ENCODE results near the gene HK2.

The HK2 gene

GRCh38 chr2:74872389-74872836, 38.5 kb downstream of the HK2 start:
- no peaks in the 10 kb centered on the region for H3K9me3 ChIP-seq (ENCODE audit: control insufficient read depth, insufficient read depth, low read length)
- H3K9ac ChIP-seq (ENCODE audit: low read depth, low read length): no peak overlapping the region
- peaks cover 11% of the 10 kb centered on the region for H3K36me3 ChIP-seq (ENCODE audit: insufficient read depth, low read length)
- peaks cover 12% of the 10 kb centered on the region; the same call in 1 of the 2 replicates for H3K4me1 ChIP-seq (ENCODE audit: insufficient read depth, low read length)

DNA sequence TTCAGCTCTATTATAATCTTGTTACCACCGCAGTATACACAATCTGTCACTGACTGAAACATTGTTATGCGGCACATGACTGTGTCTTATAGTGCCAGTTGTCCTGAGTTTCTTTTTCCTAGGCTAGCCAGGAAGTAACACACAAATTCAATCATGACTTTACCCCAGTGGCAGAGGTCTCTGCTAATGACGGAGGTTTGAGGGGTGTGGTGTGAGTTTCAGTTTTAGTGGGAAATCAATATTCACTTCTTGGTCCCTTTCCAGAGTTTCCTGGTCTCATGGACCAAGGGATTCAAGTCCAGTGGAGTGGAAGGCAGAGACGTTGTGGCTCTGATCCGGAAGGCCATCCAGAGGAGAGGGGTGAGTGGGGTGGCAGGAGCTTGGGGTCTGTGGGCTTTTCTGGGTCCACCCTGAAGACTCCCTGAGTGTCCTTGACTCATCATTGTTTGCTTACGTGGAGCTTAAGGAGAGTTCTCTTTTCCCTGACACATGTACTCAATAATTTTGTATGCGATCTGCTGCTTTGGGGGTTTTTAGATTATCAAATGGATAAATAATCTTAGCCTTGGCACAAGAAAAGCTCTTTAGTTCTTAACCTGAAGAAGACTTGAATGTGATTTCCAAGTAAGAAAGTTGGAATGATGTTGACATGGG, 39.2 kb downstream of the HK2 start:
- peaks cover 12% of the 10 kb centered on the region for H3K36me3 ChIP-seq (ENCODE audit: insufficient read depth, low read length)
- no peaks in the 10 kb centered on the region for H3K9me3 ChIP-seq (ENCODE audit: control insufficient read depth, insufficient read depth, low read length)
- H3K9ac ChIP-seq (ENCODE audit: low read depth, low read length): no peak overlapping the region
- peaks cover 5% of the 10 kb centered on the region; the same call in 1 of the 2 replicates for H3K4me1 ChIP-seq (ENCODE audit: insufficient read depth, low read length)

DNA sequence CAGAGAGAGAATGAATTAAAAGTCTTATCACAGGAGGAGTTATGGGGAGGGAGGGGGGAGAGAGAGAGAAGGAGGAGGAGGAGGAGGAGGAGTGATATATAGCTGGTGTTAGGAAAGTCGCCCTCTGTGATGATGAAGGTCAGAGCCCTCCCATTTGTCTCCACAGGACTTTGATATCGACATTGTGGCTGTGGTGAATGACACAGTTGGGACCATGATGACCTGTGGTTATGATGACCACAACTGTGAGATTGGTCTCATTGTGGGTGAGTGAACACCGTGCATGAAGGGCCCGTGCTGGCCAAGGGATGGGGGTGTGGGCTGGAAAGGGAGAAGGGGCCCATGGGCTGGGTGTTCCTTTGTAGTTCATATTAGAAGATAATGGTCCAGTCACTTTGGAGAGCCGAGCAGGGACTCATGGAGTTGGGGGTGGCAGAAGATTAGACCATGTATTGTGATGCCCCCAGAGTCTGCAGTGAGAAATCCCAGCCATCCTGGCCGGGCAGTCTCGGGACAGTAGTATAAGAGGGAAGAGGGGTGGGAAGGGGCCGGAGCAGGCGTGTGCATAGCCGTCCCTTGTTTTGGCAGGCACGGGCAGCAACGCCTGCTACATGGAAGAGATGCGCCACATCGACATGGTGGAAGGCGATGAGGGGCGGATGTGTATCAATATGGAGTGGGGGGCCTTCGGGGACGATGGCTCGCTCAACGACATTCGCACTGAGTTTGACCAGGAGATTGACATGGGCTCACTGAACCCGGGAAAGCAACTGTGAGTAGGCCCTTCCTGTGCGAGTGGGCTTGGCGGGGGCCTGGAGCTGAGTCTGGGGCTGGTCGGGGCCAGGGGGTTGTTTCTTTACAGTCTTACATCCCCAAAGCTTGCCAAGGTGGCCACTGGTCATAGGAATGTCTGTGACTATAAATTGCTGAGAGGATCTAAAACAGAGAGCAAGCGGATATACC, 40.0 kb downstream of the HK2 start:
- no peaks in the 10 kb centered on the region for H3K9me3 ChIP-seq (ENCODE audit: control insufficient read depth, insufficient read depth, low read length)
- 0 out of 2 replicates have a peak, but pooled peaks cover 5% of the 10 kb centered on the region for H3K4me1 ChIP-seq (ENCODE audit: insufficient read depth, low read length)
- peaks cover 17% of the 10 kb centered on the region for H3K36me3 ChIP-seq (ENCODE audit: insufficient read depth, low read length)
- no peak overlapping the region for H3K9ac ChIP-seq (ENCODE audit: low read depth, low read length)

GRCh38 chr2:74876081-74876886, 42.4 kb downstream of the HK2 start:
- Histone ChIP-seq H3K9ac (ENCODE audit: low read depth, low read length) (no peak overlapping the region), H3K4me1 (ENCODE audit: insufficient read depth, low read length) (0 out of 2 replicates have a peak, but pooled peaks cover 5% of the 10 kb centered on the region), H3K9me3 (ENCODE audit: control insufficient read depth, insufficient read depth, low read length) (no peaks in the 10 kb centered on the region), H3K36me3 (ENCODE audit: insufficient read depth, low read length) (peaks cover 32% of the 10 kb centered on the region)

DNA sequence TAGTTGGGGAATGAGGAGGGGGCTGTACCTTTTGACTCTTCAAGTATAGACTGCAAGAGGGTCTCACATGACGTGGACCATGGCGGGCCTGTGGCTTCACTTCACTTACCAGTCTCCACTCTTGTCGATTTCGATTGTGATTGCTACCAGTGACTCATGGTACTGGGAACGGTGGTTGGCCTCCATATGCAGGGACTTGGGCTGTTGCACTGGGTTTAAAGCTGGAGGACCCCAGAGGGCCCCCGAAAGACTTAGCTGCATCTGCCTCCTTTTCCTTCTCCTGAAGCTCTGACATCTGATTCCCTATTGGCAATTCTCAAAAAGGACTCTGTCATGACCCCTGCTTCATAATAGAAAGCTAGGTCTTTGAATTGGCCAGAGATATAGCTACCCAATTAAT, 43.4 kb downstream of the HK2 start:
- Histone ChIP-seq H3K36me3 (ENCODE audit: insufficient read depth, low read length) (peaks cover 32% of the 10 kb centered on the region), H3K9ac (ENCODE audit: low read depth, low read length) (no peak overlapping the region), H3K4me1 (ENCODE audit: insufficient read depth, low read length) (0 out of 2 replicates have a peak, but pooled peaks cover 5% of the 10 kb centered on the region), H3K9me3 (ENCODE audit: control insufficient read depth, insufficient read depth, low read length) (no peaks in the 10 kb centered on the region)

- no peaks in the 10 kb centered on the region for H3K9me3 ChIP-seq (ENCODE audit: control insufficient read depth, insufficient read depth, low read length)
- H3K4me1 ChIP-seq (ENCODE audit: insufficient read depth, low read length): 0 out of 2 replicates have a peak, but pooled peaks cover 5% of the 10 kb centered on the region
- peaks cover 30% of the 10 kb centered on the region for H3K36me3 ChIP-seq (ENCODE audit: insufficient read depth, low read length)
- H3K9ac ChIP-seq (ENCODE audit: low read depth, low read length): no peak overlapping the region
These were observed 44.0 kb downstream of the HK2 start for GRCh38 chr2:74877781-74878433.

DNA sequence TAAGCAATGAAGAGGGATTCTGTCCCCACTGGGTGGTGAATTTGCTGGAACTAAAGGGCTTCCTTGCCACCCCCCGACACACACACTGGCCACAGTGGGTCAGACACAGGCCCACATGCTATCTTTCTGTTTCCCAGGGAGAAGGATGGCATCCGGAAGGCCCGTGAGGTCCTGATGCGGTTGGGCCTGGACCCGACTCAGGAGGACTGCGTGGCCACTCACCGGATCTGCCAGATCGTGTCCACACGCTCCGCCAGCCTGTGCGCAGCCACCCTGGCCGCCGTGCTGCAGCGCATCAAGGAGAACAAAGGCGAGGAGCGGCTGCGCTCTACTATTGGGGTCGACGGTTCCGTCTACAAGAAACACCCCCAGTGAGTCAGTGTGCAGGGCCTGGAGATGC, 44.6 kb downstream of the HK2 start:
- H3K9me3 ChIP-seq (ENCODE audit: control insufficient read depth, insufficient read depth, low read length): no peaks in the 10 kb centered on the region
- no peak overlapping the region for H3K9ac ChIP-seq (ENCODE audit: low read depth, low read length)
- 0 out of 2 replicates have a peak, but pooled peaks cover 5% of the 10 kb centered on the region for H3K4me1 ChIP-seq (ENCODE audit: insufficient read depth, low read length)
- H3K36me3 ChIP-seq (ENCODE audit: insufficient read depth, low read length): peaks cover 31% of the 10 kb centered on the region

DNA sequence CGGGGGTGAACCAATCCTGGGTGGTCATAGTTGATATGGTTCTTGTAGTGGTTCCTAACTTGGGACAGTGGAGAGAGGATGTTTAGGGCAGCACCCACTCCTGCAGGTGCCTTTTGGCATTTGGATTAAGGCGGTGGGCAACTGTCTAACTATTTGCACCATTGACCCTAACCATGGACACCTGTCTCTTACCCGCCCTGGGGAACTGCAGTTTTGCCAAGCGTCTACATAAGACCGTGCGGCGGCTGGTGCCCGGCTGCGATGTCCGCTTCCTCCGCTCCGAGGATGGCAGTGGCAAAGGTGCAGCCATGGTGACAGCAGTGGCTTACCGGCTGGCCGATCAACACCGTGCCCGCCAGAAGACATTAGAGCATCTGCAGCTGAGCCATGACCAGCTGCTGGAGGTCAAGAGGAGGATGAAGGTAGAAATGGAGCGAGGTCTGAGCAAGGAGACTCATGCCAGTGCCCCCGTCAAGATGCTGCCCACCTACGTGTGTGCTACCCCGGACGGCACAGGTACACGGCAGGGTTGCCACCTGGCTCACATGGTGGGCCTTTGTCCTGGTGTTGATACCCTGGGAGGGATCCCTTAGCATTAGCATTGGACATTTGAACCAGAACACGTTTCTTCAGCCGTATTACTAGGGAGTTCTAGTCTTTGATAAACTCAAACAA, 46.3 kb downstream of the HK2 start:
- Histone ChIP-seq H3K9ac (ENCODE audit: low read depth, low read length) (no peak overlapping the region), H3K36me3 (ENCODE audit: insufficient read depth, low read length) (peaks cover 31% of the 10 kb centered on the region), H3K4me1 (ENCODE audit: insufficient read depth, low read length) (0 out of 2 replicates have a peak, but pooled peaks cover 5% of the 10 kb centered on the region)

DNA sequence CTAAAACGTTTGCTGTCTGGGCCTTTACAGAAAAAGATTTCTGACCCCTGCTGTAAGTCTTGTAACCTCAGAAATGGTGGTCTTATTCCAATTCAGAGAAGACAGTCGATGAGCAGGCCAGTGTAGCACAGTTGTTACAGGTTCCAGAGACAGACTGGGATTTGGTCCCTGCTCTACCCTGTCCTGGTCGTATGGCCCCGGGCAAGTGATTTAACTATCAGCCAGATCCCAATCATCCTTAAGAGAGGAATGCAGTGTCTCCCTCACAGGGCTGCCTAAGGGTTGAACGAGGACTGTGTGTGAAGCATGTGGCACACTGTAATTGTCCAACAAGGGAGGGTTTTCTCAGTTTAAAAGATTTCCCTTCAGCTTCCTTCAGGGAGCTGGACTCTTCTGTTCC, 47.2 kb downstream of the HK2 start:
- peaks cover 37% of the 10 kb centered on the region for H3K36me3 ChIP-seq (ENCODE audit: insufficient read depth, low read length)
- H3K9ac ChIP-seq (ENCODE audit: low read depth, low read length): no peak overlapping the region
- no peaks in the 10 kb centered on the region for H3K4me1 ChIP-seq (ENCODE audit: insufficient read depth, low read length)
- H3K9me3 ChIP-seq (ENCODE audit: control insufficient read depth, insufficient read depth, low read length): no peaks in the 10 kb centered on the region

More for the DNA sequence above, 46.3 kb downstream of the HK2 start:
- H3K9me3 ChIP-seq (ENCODE audit: control insufficient read depth, insufficient read depth, low read length): no peaks in the 10 kb centered on the region

- Histone ChIP-seq H3K9me3 (ENCODE audit: control insufficient read depth, insufficient read depth, low read length) (no peaks in the 10 kb centered on the region), H3K36me3 (ENCODE audit: insufficient read depth, low read length) (peaks cover 37% of the 10 kb centered on the region), H3K9ac (ENCODE audit: low read depth, low read length) (no peak overlapping the region), H3K4me1 (ENCODE audit: insufficient read depth, low read length) (no peaks in the 10 kb centered on the region)
These were observed 47.8 kb downstream of the HK2 start for GRCh38 chr2:74881626-74882298.

- Histone ChIP-seq H3K36me3 (ENCODE audit: insufficient read depth, low read length) (peaks cover 33% of the 10 kb centered on the region), H3K9me3 (ENCODE audit: control insufficient read depth, insufficient read depth, low read length) (no peaks in the 10 kb centered on the region), H3K4me1 (ENCODE audit: insufficient read depth, low read length) (no peaks in the 10 kb centered on the region), H3K9ac (ENCODE audit: low read depth, low read length) (no peak overlapping the region)
These were observed 48.4 kb downstream of the HK2 start for GRCh38 chr2:74882299-74882687.

DNA sequence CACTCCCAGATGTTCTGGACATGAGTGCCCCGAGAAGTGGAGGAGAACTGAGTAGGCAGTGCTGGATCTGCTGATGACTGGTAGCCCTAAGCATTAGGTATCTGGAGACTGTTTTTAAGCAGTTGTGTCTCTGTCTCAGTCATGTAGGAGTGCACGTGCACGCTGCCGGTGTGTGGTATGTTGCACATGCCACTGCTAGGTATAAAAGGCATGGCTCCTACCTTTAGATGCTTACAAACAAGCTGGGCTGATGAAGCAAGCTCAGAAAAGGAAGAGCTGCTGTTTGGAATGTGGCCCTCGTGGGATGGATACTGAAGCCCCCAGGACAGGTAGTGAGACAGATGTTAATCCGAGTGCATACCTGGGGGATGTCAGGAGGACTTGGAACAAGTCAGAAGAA, 49.1 kb downstream of the HK2 start:
- peaks cover 29% of the 10 kb centered on the region; the same call in 1 of the 2 replicates for H3K36me3 ChIP-seq (ENCODE audit: insufficient read depth, low read length)
- no peaks in the 10 kb centered on the region for H3K4me1 ChIP-seq (ENCODE audit: insufficient read depth, low read length)
- no peaks in the 10 kb centered on the region for H3K9me3 ChIP-seq (ENCODE audit: control insufficient read depth, insufficient read depth, low read length)
- no peak overlapping the region for H3K9ac ChIP-seq (ENCODE audit: low read depth, low read length)

Measured in ES-I3 (cell line).